NCI-H460 (cell line): Measurements from ENCODE around the gene TNFRSF21. TPM values are rescaled to one million over a fixed set of nuclear protein-coding genes. Genes with fewer than 3 reads are reported as not detected.
"Not testable (repeated sequence)": the region's sequence is repeated elsewhere in the genome, so short reads cannot be mapped to it uniquely, and the experiment has no call there.

ENCODE experiments used
- DNase-seq: peaks from one replicate; pipeline ENCODE4 v3.0.0-alpha.2; 2016; ENCODE audit warnings: low read depth; ENCODE audit errors: extremely low read depth
- total RNA-seq: library from RNA; depleted of rRNA; stranded (reverse); fragments of >200 nt; shearing (Covaris generic); gene quantifications from 2 replicates; pipeline ENCODE4 v1.2.3, GENCODE V29; 2014

Gene TNFRSF21
- total RNA-seq, 1 experiment from 2014 or later: 4.0 TPM

DNA sequence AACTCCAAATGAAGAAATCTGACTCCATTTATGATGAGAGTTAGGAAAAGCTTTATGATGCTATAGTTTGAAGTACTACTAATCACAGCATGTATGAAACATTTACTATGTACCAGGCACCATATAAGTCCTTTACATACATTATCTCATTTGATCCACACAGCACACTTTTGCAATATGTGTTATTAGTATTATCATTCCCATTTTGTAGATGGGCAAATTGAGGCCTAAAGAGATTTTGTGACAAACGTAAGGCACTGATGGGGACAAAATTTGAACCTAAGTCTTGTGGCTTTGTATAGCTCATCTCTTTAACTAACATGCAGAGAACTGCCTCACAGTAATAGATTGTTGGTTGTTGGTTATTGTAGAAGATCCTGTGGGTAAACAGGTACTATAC lies 14.2 kb upstream of the TNFRSF21 start:
- DNase-seq: no peak

DNA sequence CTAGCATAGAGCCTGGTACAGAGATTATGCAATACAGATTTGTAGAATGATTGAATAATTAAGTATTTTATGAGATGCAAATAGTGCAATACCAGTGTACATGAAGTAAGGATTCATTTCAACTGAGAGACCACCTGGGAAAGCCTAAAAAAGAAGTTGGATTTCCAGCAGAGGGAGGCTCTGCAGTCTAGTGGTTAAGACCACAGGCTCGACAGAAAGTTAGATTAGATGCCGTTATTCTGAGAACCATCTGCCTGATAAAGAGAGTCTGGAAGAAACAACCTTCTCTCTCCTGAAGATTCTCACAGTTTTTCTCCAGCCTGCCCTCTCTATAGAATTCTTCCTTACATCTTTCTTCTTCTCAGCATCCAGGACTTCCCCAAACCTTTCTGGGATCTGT lies 13.6 kb upstream of the TNFRSF21 start:
- DNase-seq: no peak

- no peak for DNase-seq
These were observed 11.9 kb upstream of the TNFRSF21 start for GRCh38 chr6:47321577-47321976.

DNA sequence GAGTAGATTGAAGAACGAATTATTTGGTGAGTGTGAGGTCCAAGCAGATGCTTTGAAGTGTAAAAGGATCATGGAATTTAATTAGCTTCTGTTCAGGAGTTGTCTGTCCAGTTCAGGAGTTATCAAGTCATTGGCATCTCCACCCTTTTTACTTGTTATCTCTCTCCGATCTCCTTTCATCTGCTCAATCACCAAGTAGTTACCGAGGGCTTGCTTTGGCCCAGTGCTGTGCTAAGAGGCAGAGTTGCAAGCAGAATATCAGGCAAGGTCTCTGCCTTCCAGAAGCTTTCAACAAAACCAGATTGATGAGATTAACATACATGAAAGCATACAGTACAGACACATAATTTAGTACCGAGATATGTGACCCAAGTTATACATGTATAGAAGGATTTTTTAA lies 10.2 kb upstream of the TNFRSF21 start:
- DNase-seq: no peak

DNA sequence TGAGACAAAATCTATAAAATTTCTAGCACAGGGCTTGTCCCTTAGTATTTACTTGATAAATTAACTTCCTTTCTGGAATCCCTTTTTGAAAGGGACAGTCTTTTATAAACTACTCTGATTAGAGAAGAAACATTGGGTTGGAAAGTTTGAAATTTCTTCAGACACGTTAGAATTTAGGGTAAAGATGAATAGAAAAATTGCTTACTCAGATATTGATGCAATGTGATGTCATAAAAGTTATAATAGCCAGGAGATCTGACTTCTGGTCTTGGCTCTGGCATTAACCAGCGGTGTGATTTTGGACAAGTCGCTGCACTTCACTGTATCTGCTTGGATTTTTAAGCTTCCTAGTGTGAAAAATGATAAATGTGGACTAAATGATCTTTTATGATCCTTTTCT lies 9.7 kb upstream of the TNFRSF21 start:
- no peak for DNase-seq

GRCh38 chr6:47318236-47318989 lies 8.7 kb upstream of the TNFRSF21 start:
- DNase-seq: no peak

GRCh38 chr6:47315181-47315580 lies 5.5 kb upstream of the TNFRSF21 start:
- DNase-seq: not testable (repeated sequence)

GRCh38 chr6:47310131-47310480 lies 401 bp upstream of the TNFRSF21 start:
- no peak for DNase-seq

GRCh38 chr6:47308552-47309290 lies 984 bp downstream of the TNFRSF21 start:
- DNase-seq: no peak

GRCh38 chr6:47308198-47308517 lies 1.5 kb downstream of the TNFRSF21 start:
- DNase-seq: no peak

DNA sequence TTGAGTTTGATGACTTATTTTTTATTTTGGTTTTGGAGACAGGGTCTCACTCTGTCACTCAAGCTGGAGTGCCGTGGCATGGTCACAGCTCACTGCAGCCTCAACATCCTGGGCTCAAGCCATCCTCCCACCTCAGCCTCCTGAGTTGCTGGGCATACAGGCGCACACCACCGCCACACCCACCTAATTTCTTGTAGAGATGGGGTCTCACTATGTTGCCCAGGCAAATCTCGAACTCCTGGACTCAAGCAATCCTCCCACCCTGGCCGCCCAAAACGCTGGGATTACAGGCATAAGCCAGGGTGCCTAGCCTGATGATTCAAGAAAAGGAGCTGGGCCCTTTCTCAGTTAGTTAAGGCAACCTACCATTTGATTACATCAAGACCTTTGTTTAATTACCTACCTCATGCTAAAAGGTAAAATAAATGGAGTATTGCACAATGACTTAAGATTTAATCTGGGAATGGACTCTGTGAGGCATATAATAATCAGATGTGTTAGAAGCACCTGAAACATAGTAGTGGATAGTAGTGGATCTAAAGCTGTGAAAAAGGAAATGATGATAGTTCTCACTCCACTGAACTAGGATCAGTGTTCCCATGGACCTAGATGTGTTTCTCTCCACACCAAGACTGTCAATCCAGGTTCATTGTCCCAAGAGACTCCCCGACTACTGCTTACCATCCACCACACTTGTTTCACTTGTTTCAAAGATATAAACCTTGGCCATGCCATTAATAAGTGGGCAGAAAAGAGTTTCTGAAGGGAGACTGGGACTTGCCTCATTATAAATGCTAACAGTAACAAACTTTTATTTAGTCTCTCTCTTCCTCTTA lies 2.1 kb downstream of the TNFRSF21 start:
- DNase-seq: no peak

GRCh38 chr6:47306887-47307286 lies 2.8 kb downstream of the TNFRSF21 start:
- DNase-seq: no peak

DNA sequence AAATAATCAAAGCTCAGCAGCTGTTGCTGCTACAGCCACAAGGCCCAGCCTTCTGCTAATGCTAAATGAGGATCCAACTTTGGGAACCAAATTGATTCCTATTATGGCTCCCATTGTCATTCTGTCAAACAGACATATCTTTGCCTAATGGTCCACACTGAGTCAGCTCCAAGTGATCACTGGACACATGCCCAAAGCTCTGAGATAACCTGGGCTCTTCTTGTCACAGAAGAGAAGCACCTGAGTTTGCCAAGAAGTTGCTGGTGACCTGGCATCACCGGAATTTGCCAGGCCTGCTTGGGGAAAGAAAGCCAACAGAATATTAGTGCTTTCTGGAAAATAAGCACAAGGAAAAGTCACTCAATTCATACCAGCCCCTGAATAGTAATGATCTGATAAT lies 5.8 kb downstream of the TNFRSF21 start:
- DNase-seq: no peak

DNA sequence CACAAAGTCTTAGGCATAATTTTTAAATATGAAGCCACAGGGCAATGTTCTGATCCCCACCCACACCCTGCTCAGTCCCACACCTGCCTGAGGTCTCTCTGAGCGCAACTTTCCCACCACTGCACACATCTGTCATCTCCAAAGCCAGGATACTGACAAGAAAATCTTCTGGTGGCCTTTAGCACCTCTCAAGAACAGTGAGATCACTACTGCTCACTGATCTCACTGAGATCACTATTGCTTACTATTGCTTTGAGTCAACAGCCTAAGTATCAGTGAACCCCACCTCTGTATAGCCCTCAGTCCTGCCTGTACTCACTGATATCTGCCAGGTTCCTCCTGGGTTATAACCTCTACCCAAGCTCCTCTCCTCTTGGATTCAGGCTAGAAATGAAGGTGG lies 6.4 kb downstream of the TNFRSF21 start:
- no peak for DNase-seq

DNA sequence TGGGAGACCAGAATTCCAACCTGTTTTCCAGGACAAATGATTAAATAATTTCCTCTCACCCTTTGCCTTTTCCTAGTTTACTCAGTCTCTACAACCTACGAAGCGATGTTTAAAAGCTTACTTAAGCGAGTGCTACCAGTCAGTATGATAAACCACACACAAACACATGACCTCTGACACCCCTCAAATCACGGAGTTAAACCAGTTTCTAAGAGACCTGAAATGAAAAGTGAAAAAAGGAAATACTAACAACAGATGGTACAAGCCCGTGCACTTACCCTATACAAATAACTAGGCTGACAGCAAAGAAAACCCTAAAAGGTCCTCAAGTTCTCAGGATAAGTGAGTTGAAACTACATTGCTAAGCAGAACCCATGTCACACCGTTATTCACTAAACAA lies 7.7 kb downstream of the TNFRSF21 start:
- DNase-seq: no peak

- DNase-seq: no peak
These were observed 8.3 kb downstream of the TNFRSF21 start for GRCh38 chr6:47301441-47301840.

DNA sequence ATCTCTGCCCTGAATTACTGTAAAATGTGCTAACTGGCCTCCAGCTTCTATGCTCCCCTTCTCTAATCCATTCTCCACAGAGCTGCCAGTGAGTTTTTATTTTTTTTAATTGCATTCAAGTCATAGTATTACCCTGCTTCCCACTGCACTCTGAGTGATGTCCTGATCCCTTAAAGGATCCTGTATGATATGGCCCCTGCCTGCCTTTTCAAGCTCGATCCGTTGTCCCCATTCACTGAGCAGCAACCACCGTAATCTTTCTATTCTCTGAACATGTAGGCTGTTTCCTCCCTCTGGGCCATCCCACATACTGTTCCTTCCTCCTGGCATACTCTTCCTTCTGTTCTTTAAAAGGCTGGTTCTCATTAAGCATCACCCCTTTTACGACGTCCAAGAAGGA lies 9.3 kb downstream of the TNFRSF21 start:
- DNase-seq: no peak

GRCh38 chr6:47299965-47300364 lies 9.7 kb downstream of the TNFRSF21 start:
- DNase-seq: no peak

GRCh38 chr6:47298475-47298874 lies 11.2 kb downstream of the TNFRSF21 start:
- no peak for DNase-seq

- DNase-seq: no peak
These were observed 14.7 kb downstream of the TNFRSF21 start for GRCh38 chr6:47294990-47295389.

- DNase-seq: no peak
These were observed 16.8 kb downstream of the TNFRSF21 start for GRCh38 chr6:47292944-47293343.

- DNase-seq: no peak
These were observed 17.7 kb downstream of the TNFRSF21 start for GRCh38 chr6:47292027-47292426.
